Caco-2 (cell line): ENCODE measurements around the gene TXNDC16. TPM values are rescaled to one million over a fixed set of nuclear protein-coding genes. Genes with fewer than 3 reads are reported as not detected.

Source experiments
- BruUV-seq: library from RNA; stranded (reverse); fragments of 400-500 nt; replicated peaks from 2 replicates; lab custom pipeline; 2021; lab: Mats Ljungman, UMichigan
- CTCF ChIA-PET: fragments of 300-600 bp; sonication (Branson Sonifier 250); formaldehyde crosslinking; loops from one replicate; lab custom pipeline; 2022; ENCODE audit warnings: antibody characterized with exemption; lab: Charles Lee
- POLR2A ChIA-PET: fragments of 300-600 bp; sonication (Branson Sonifier 250); formaldehyde crosslinking; loops from one replicate; lab custom pipeline; 2022; ENCODE audit warnings: antibody characterized with exemption; lab: Charles Lee
- DNase-seq, 2 experiments: peaks; one replicate each; pipeline versions ENCODE4 v3.0.0 to v3.0.0-alpha.2; 2020 to 2022
- H3K27me3 ChIP-seq: replicated peaks from 2 replicates; pipeline ENCODE4 v1.6.0; 2011; ENCODE audit warnings: low read length; ENCODE audit not compliant: control insufficient read depth, insufficient read depth
- H3K36me3 ChIP-seq: 2 replicates; pipeline ENCODE4 v1.5.1; 2011; ENCODE audit warnings: low read length; ENCODE audit not compliant: control insufficient read depth, insufficient read depth
- H3K4me1 ChIP-seq: fragments of 250-450 bp; sonication (Bioruptor Pico); 2 replicates; pipeline ENCODE4 v1.5.1; 2020; ENCODE audit warnings: mild to moderate bottlenecking
- H3K4me3 ChIP-seq: 2 replicates; pipeline ENCODE4 v1.5.1; 2011; ENCODE audit warnings: low read depth, mild to moderate bottlenecking, control low read depth, low read length
- H3K9me3 ChIP-seq: fragments of 250-450 bp; sonication (Bioruptor Pico); 2 replicates; pipeline ENCODE4 v1.5.1; 2020; ENCODE audit warnings: mild to moderate bottlenecking, moderate library complexity
- H3K27ac Mint-ChIP-seq: one replicate; pipeline ENCODE4 v1.8.0; 2022; ENCODE audit warnings: mixed read lengths; ENCODE audit not compliant: unreplicated experiment
- H3K27me3 Mint-ChIP-seq: one replicate; pipeline ENCODE4 v1.8.0; 2022; ENCODE audit warnings: mixed read lengths; ENCODE audit not compliant: insufficient read depth, unreplicated experiment
- H3K36me3 Mint-ChIP-seq: one replicate; pipeline ENCODE4 v1.8.0; 2022; ENCODE audit warnings: mild to moderate bottlenecking, mixed read lengths; ENCODE audit not compliant: insufficient read depth, unreplicated experiment
- H3K4me1 Mint-ChIP-seq: one replicate; pipeline ENCODE4 v1.8.0; 2022; ENCODE audit warnings: low read depth, mixed read lengths; ENCODE audit not compliant: unreplicated experiment
- H3K4me3 Mint-ChIP-seq: one replicate; pipeline ENCODE4 v1.8.0; 2022; ENCODE audit warnings: mild to moderate bottlenecking, moderate library complexity, mixed read lengths; ENCODE audit not compliant: unreplicated experiment
- H3K9me3 Mint-ChIP-seq: one replicate; pipeline ENCODE4 v1.8.0; 2022; ENCODE audit warnings: mixed read lengths; ENCODE audit not compliant: unreplicated experiment
- CTCF ChIP-seq, 2 experiments: fragments of 200-600 bp in 1 of 2; IDR thresholded peaks; 1 replicate in 1 of 2; 2 replicates in 1 of 2; pipeline versions ENCODE4 v1.5.1 to v1.8.0; 2011 to 2022; ENCODE audit warnings: antibody characterized with exemption in 1 of 2, control low read depth in 1 of 2, inconsistent platforms in 1 of 2, low read depth in 1 of 2, low read length in 1 of 2, mild to moderate bottlenecking in 1 of 2, moderate library complexity in 1 of 2; ENCODE audit not compliant: insufficient read depth in 1 of 2, severe bottlenecking in 1 of 2, unreplicated experiment in 1 of 2
- intact Hi-C: fragments of 100-400 bp; cut with micrococcal nuclease; formaldehyde crosslinking; loops from one replicate; pipeline ENCODE4 v1.10.0; 2022; ENCODE audit not compliant: unreplicated experiment
- total RNA-seq: library from RNA; stranded (reverse); gene quantifications from 2 replicates; pipeline ENCODE4 v1.2.3, GENCODE V29; 2022

The TXNDC16 gene
- total RNA-seq, 1 experiment from 2014 or later, result 6.6 TPM

GRCh38 chr14:52531481-52531880, 20.8 kb downstream of the TXNDC16 start:
- DNase-seq, result no peak
- H3K4me3 Mint-ChIP-seq, result no peak overlapping the region
- no peak overlapping the region for H3K27ac Mint-ChIP-seq
- no peak for TF ChIP-seq CTCF (IDR thresholded peaks at IDR 0.05; ENCODE audit: insufficient read depth in 1 of 2, low read depth in 1 of 2, low read length in 1 of 2, severe bottlenecking in 1 of 2, unreplicated experiment in 1 of 2)
- Histone ChIP-seq H3K36me3 (no peaks in the 10 kb centered on the region), H3K27me3 (no peaks in the 10 kb centered on the region), H3K4me3 (no peak overlapping the region), H3K9me3 (no peaks in the 10 kb centered on the region), H3K4me1 (no peaks in the 10 kb centered on the region)
- no peaks in the 10 kb centered on the region for H3K36me3 Mint-ChIP-seq
- no TSS peak for BruUV-seq
- intact Hi-C loops, result no loop called here
- no peaks in the 10 kb centered on the region for H3K27me3 Mint-ChIP-seq
- no peaks in the 10 kb centered on the region for H3K9me3 Mint-ChIP-seq
- ChIA-PET CTCF (no interaction called here), POLR2A (no interaction called here)
- no peaks in the 10 kb centered on the region for H3K4me1 Mint-ChIP-seq

- Mint-ChIP-seq H3K27ac (no peak overlapping the region), H3K27me3 (no peaks in the 10 kb centered on the region), H3K36me3 (no peaks in the 10 kb centered on the region), H3K9me3 (no peaks in the 10 kb centered on the region), H3K4me3 (no peak overlapping the region), H3K4me1 (no peaks in the 10 kb centered on the region)
- intact Hi-C loops, result no loop called here
- BruUV-seq, result no TSS peak
- POLR2A ChIA-PET, result no interaction called here
- Histone ChIP-seq H3K27me3 (no peaks in the 10 kb centered on the region), H3K4me3 (no peak overlapping the region), H3K36me3 (no peaks in the 10 kb centered on the region), H3K9me3 (no peaks in the 10 kb centered on the region), H3K4me1 (no peaks in the 10 kb centered on the region)
- no peak for DNase-seq
- CTCF ChIA-PET, result no interaction called here
- TF ChIP-seq CTCF (IDR thresholded peaks at IDR 0.05; ENCODE audit: insufficient read depth in 1 of 2, low read depth in 1 of 2, low read length in 1 of 2, severe bottlenecking in 1 of 2, unreplicated experiment in 1 of 2), result no peak
Measured at GRCh38 chr14:52527052-52527451, 25.3 kb downstream of the TXNDC16 start.

DNA sequence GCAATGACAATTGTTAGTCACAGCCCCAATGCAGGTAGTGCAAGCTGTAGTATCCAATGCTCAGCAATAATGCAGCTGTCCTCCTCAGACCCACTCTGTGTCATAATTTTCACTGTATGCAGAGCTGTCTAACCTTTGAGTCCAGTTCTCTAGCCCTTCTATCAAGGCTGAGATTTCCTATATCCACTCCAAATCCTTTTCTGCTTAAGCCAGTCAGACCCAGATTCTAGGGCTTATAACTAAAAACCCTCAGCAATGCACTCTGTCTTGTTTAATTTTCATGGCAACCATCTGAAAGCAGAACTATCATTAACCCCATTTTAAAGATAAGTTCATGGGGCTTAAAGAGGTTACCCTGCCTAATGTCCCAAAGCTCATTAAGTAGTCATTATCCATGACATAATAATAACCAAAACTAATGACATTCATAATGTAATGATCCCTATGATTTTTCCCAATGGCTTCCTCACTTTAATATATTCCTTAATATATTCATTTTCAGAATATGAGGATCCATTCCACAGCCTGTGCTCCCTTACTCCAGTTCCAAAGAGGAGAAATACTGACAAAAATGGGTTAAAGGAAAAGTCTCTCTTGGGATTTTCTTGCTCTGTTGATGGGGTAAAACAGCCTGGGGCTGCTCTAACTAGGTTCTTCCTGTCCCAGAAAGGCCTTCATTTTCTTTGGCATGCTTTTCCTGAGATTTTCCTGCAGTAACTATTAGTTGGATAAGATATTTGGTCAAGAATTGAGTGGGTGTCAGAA, 29.5 kb downstream of the TXNDC16 start:
- Mint-ChIP-seq H3K27me3 (no peaks in the 10 kb centered on the region), H3K4me1 (no peaks in the 10 kb centered on the region), H3K27ac (no peak overlapping the region), H3K9me3 (no peaks in the 10 kb centered on the region), H3K4me3 (no peak overlapping the region), H3K36me3 (no peaks in the 10 kb centered on the region)
- CTCF ChIA-PET, result no interaction called here
- BruUV-seq, result no TSS peak
- Histone ChIP-seq H3K4me3 (no peak overlapping the region), H3K27me3 (no peaks in the 10 kb centered on the region), H3K9me3 (no peaks in the 10 kb centered on the region), H3K36me3 (no peaks in the 10 kb centered on the region), H3K4me1 (no peaks in the 10 kb centered on the region)
- TF ChIP-seq CTCF (IDR thresholded peaks at IDR 0.05; ENCODE audit: insufficient read depth in 1 of 2, low read depth in 1 of 2, low read length in 1 of 2, severe bottlenecking in 1 of 2, unreplicated experiment in 1 of 2), result no peak
- POLR2A ChIA-PET, result no interaction called here
- intact Hi-C loops, result no loop called here
- no peak for DNase-seq
